ENCODE data around the gene MBOAT7. TPM values are rescaled to one million over a fixed set of nuclear protein-coding genes. Genes with fewer than 3 reads are reported as not detected.
A peak's percentile ranks its signal among the peaks of the same experiment; 100 is the strongest.

Gene MBOAT7
- total and polyA plus RNA-seq, 4 donors, result 10.3 to 31.5 (median 15.0) TPM

- Histone ChIP-seq H3K36me3 (ENCODE audit: control insufficient read depth in 4 of 4, insufficient read depth in 3 of 4, low read depth in 1 of 4, low read length in 3 of 4) (peaks cover under 1 to 9% (median 4%) of the 10 kb centered on the region in 4 donors), H3K4me3 (ENCODE audit: low read depth in 1 of 3, low read length in 3 of 3) (peak overlapping the region in 2 of 3 donors; percentile 58 to 80), H3K27ac (ENCODE audit: low read depth in 1 of 2, low read length in 2 of 2) (peak overlapping the region; percentile 96 to 99), H3K9me3 (ENCODE audit: control insufficient read depth in 4 of 4, low read length in 3 of 4) (no peaks in the 10 kb centered on the region), H3K27me3 (ENCODE audit: control insufficient read depth in 4 of 4, insufficient read depth in 4 of 4, low read length in 3 of 4) (no peaks in the 10 kb centered on the region), H3K9ac (ENCODE audit: low read depth in 1 of 2, low read length in 2 of 2) (peak overlapping the region; percentile 11 to 65), H3K4me1 (ENCODE audit: control insufficient read depth in 4 of 4, insufficient read depth in 4 of 4, low read length in 3 of 4) (peaks cover 9 to 22% (median 15%) of the 10 kb centered on the region in 4 donors)
- 53% methylated on average over 12 of the region's 12 CpGs for WGBS
- TF ChIP-seq JUND (IDR thresholded peaks at IDR 0.05), result no peak
- TF ChIP-seq TAF1 (conservative IDR thresholded peaks at IDR 0.05), result no peak
- TF ChIP-seq ATF3 (IDR thresholded peaks at IDR 0.05), result no peak
- TF ChIP-seq EGR1 (IDR thresholded peaks at IDR 0.05; ENCODE audit: low read depth in 2 of 2), result no peak
- no peak for TF ChIP-seq HNF4A (conservative IDR thresholded peaks at IDR 0.05)
- no peak for TF ChIP-seq RXRA (IDR thresholded peaks at IDR 0.05)
- no peak for DNase-seq (ENCODE audit: low spot score)
Measured at GRCh38 chr19:54188215-54188871, 1.0 kb downstream of the MBOAT7 start.

- WGBS, result 90% methylated on average over 11 of the region's 11 CpGs
- Histone ChIP-seq H3K9me3 (ENCODE audit: control insufficient read depth in 4 of 4, low read length in 3 of 4) (no peaks in the 10 kb centered on the region), H3K36me3 (ENCODE audit: control insufficient read depth in 4 of 4, insufficient read depth in 3 of 4, low read depth in 1 of 4, low read length in 3 of 4) (peaks cover 0 to 6% (median 0%) of the 10 kb centered on the region in 4 donors), H3K4me1 (ENCODE audit: control insufficient read depth in 4 of 4, insufficient read depth in 4 of 4, low read length in 3 of 4) (peaks cover 5 to 17% (median 10%) of the 10 kb centered on the region in 4 donors), H3K4me3 (ENCODE audit: low read depth in 1 of 3, low read length in 3 of 3) (no peak overlapping the region), H3K27ac (ENCODE audit: low read depth in 1 of 2, low read length in 2 of 2) (no peak overlapping the region), H3K27me3 (ENCODE audit: control insufficient read depth in 4 of 4, insufficient read depth in 4 of 4, low read length in 3 of 4) (no peaks in the 10 kb centered on the region), H3K9ac (ENCODE audit: low read depth in 1 of 2, low read length in 2 of 2) (no peak overlapping the region)
- TF ChIP-seq MAX (IDR thresholded peaks at IDR 0.05) (no peak), HNF4G (IDR thresholded peaks at IDR 0.05) (no peak), HNF4A (conservative IDR thresholded peaks at IDR 0.05) (no peak), REST (IDR thresholded peaks at IDR 0.05) (no peak), GABPA (IDR thresholded peaks at IDR 0.05 in 1 of 2, conservative IDR thresholded peaks at IDR 0.05 in 1 of 2) (no peak), SP1 (IDR thresholded peaks at IDR 0.05) (no peak), RAD21 (IDR thresholded peaks at IDR 0.05) (no peak), ZBTB33 (IDR thresholded peaks at IDR 0.05) (no peak), ATF3 (IDR thresholded peaks at IDR 0.05) (no peak), CTCF (IDR thresholded peaks at IDR 0.05; ENCODE audit: low read depth, low read length, missing input control) (no peak), FOXA2 (IDR thresholded peaks at IDR 0.05) (no peak), FOXA1 (IDR thresholded peaks at IDR 0.05) (no peak), YY1 (IDR thresholded peaks at IDR 0.05) (no peak), RXRA (IDR thresholded peaks at IDR 0.05) (no peak), JUND (IDR thresholded peaks at IDR 0.05) (no peak), TAF1 (conservative IDR thresholded peaks at IDR 0.05) (no peak), NR2F2 (IDR thresholded peaks at IDR 0.05) (no peak)
- DNase-seq (ENCODE audit: low spot score), result no peak
Measured at GRCh38 chr19:54186934-54187381, 2.4 kb downstream of the MBOAT7 start.
